HepG2 (cell line): Measurements from ENCODE around the gene SMG5. TPM values are rescaled to one million over a fixed set of nuclear protein-coding genes. Genes with fewer than 3 reads are reported as not detected.
A peak's percentile ranks its signal among the peaks of the same experiment; 100 is the strongest.

Experiments used
- ATAC-seq: fragments of 200-7000 bp; cut with Tn5 transposase; 3 replicates; pipeline ENCODE4 v1.9.1; 2020; ENCODE audit warnings: mild to moderate bottlenecking, moderate library complexity
- BruUV-seq: library from RNA; stranded (reverse); fragments of 400-500 nt; replicated peaks from 2 replicates; lab custom pipeline; 2021; lab: Mats Ljungman, UMichigan
- CTCF ChIA-PET: fragments of 300-600 bp; formaldehyde crosslinking; extraction: SDS; loops from one replicate; lab custom pipeline; 2021; ENCODE audit warnings: low total read pairs, inconsistent platforms, low intra/inter-chr PET ratio; lab: Yijun Ruan, JAX
- POLR2A ChIA-PET: fragments of 350-600 bp; sonication (Branson Sonifier 250); formaldehyde crosslinking; loops from one replicate; lab custom pipeline; 2020; ENCODE audit warnings: antibody characterized with exemption, inconsistent platforms; lab: Yijun Ruan, JAX
- DNase-seq: peaks from one replicate; pipeline ENCODE4 v3.0.0-alpha.2; 2015; ENCODE audit warnings: low spot score
- FAIRE-seq: peaks from 3 replicates; lab custom pipeline; 2011; peaks lifted over from hg19 to GRCh38; lab: Jason Lieb, UNC
- H2AFZ ChIP-seq: one replicate; pipeline ENCODE4 v1.6.1; 2011; ENCODE audit warnings: low read length, inconsistent platforms
- H3K27ac ChIP-seq: fragments of 300-600 bp; 3 replicates; pipeline ENCODE4 v1.8.0; 2011; ENCODE audit warnings: mixed run types, mild to moderate bottlenecking, mixed read lengths, low read length, inconsistent platforms; ENCODE audit not compliant: insufficient read depth; ENCODE audit errors: extremely low read length
- H3K27me3 ChIP-seq, 2 experiments: fragments of 200-600 bp in 1 of 2; 2 replicates in 1 of 2; 3 replicates in 1 of 2; pipeline versions ENCODE4 v1.6.0 to v1.8.0; 2011; ENCODE audit warnings: low read length in 2 of 2, mild to moderate bottlenecking in 2 of 2, moderate library complexity in 2 of 2, inconsistent platforms in 1 of 2; ENCODE audit not compliant: insufficient read depth in 2 of 2, control insufficient read depth in 1 of 2
- H3K36me3 ChIP-seq, 2 experiments: fragments of 200-600 bp in 1 of 2; replicated peaks in 1 of 2; 2 replicates in 1 of 2; 3 replicates in 1 of 2; pipeline versions ENCODE4 v1.5.1 to v1.8.0; 2011; ENCODE audit warnings: low read length in 2 of 2, inconsistent platforms in 1 of 2; ENCODE audit not compliant: insufficient read depth in 2 of 2, control insufficient read depth in 1 of 2
- H3K4me1 ChIP-seq: 2 replicates; pipeline ENCODE4 v1.5.1; 2012; ENCODE audit warnings: low read length, inconsistent platforms; ENCODE audit not compliant: insufficient read depth
- H3K4me2 ChIP-seq: 2 replicates; pipeline ENCODE4 v1.6.0; 2011; ENCODE audit warnings: low read depth, low read length, inconsistent platforms
- H3K4me3 ChIP-seq, 3 experiments: fragments of 200-600 bp in 1 of 3; sonication (generic), shearing (Covaris generic) in 1 of 3; replicated peaks in 1 of 3; 2 replicates each; pipeline ENCODE4 v1.5.1; 2011 to 2016; ENCODE audit warnings: low read length in 3 of 3, inconsistent platforms in 2 of 3, low read depth in 2 of 3, mild to moderate bottlenecking in 2 of 3, control low read depth in 1 of 3, mixed read lengths in 1 of 3; ENCODE audit not compliant: insufficient read depth in 1 of 3
- H3K79me2 ChIP-seq: one replicate; pipeline ENCODE4 v1.6.1; 2011; ENCODE audit warnings: low read length, inconsistent platforms; ENCODE audit not compliant: insufficient read depth
- H3K9ac ChIP-seq: 2 replicates; pipeline ENCODE4 v1.6.0; 2011; ENCODE audit warnings: mild to moderate bottlenecking, low read depth, low read length, inconsistent platforms; ENCODE audit not compliant: insufficient read depth
- H3K9me3 ChIP-seq: 2 replicates; pipeline ENCODE4 v1.5.1; 2012; ENCODE audit warnings: mild to moderate bottlenecking, low read length
- H4K20me1 ChIP-seq: 2 replicates; pipeline ENCODE4 v1.6.0; 2011; ENCODE audit warnings: inconsistent platforms, mild to moderate bottlenecking, low read length, moderate library complexity; ENCODE audit not compliant: insufficient read depth
- AGO2 ChIP-seq: fragments of 200-400 bp; formaldehyde crosslinking; optimal IDR thresholded peaks from 2 replicates; pipeline ENCODE3; 2017; ENCODE audit warnings: mild to moderate bottlenecking, low read depth, low read length, moderate library complexity
- ARNT2 ChIP-seq: sonication (generic); formaldehyde crosslinking; IDR thresholded peaks from 2 replicates; pipeline ENCODE4 v1.8.0; 2022; ENCODE audit warnings: mild to moderate bottlenecking, low read depth, missing genetic modification reagents, moderate library complexity
- CREM ChIP-seq, 2 experiments: sonication (generic) in 1 of 2; formaldehyde crosslinking in 1 of 2; IDR thresholded peaks; 2 replicates each; pipeline versions ENCODE4 v1.4.0 to v1.6.1; 2016 to 2020; ENCODE audit warnings: antibody characterized with exemption in 1 of 2, mild to moderate bottlenecking in 1 of 2, missing genetic modification reagents in 1 of 2
- ESRRA ChIP-seq: sonication (generic); formaldehyde crosslinking; IDR thresholded peaks from 2 replicates; pipeline ENCODE4 v1.5.1; 2020; ENCODE audit warnings: mild to moderate bottlenecking, low read depth, missing genetic modification reagents
- ETV6 ChIP-seq: sonication (generic); formaldehyde crosslinking; conservative IDR thresholded peaks from 2 replicates; pipeline ENCODE4 v1.4.0; 2020; ENCODE audit warnings: missing genetic modification reagents
- IRX3 ChIP-seq: sonication (generic); formaldehyde crosslinking; IDR thresholded peaks from 2 replicates; pipeline ENCODE4 v1.8.1; 2023; ENCODE audit warnings: mild to moderate bottlenecking, low read depth, missing genetic modification reagents, borderline replicate concordance
- LCORL ChIP-seq, 2 experiments: fragments of 450-650 bp in 1 of 2; sonication (generic) in 1 of 2; formaldehyde crosslinking in 1 of 2; IDR thresholded peaks; 2 replicates each; pipeline versions ENCODE4 v1.5.0 to v1.6.1; 2017 to 2020; ENCODE audit warnings: antibody characterized with exemption in 1 of 2, missing genetic modification reagents in 1 of 2
- MBNL3 ChIP-seq: fragments of 250-450 bp; sonication (Bioruptor Pico); conservative IDR thresholded peaks from 2 replicates; pipeline ENCODE4 v1.8.0; 2022; ENCODE audit warnings: mild to moderate bottlenecking, inconsistent platforms
- MIER2 ChIP-seq: IDR thresholded peaks from 2 replicates; pipeline ENCODE4 v1.6.1; 2016; ENCODE audit warnings: missing biosample characterization, missing genetic modification reagents
- NR2F2 ChIP-seq: IDR thresholded peaks from 2 replicates; pipeline ENCODE4 v1.6.1; 2012; ENCODE audit warnings: low read depth, inconsistent platforms, borderline replicate concordance
- PHF5A ChIP-seq: IDR thresholded peaks from one replicate; pipeline ENCODE4 v1.6.1; 2018; ENCODE audit warnings: low read depth, missing genetic modification reagents; ENCODE audit not compliant: unreplicated experiment
- ZBTB42 ChIP-seq: sonication (generic); formaldehyde crosslinking; IDR thresholded peaks from 2 replicates; pipeline ENCODE4 v1.5.0; 2020; ENCODE audit warnings: mild to moderate bottlenecking, missing genetic modification reagents
- ZNF317 ChIP-seq: sonication (generic); formaldehyde crosslinking; IDR thresholded peaks from 2 replicates; pipeline ENCODE4 v1.5.0; 2020; ENCODE audit warnings: mild to moderate bottlenecking, missing genetic modification reagents
- ZNF569 ChIP-seq: sonication (generic); formaldehyde crosslinking; IDR thresholded peaks from 2 replicates; pipeline ENCODE4 v1.5.0; 2020; ENCODE audit warnings: mild to moderate bottlenecking, missing genetic modification reagents, moderate library complexity, borderline replicate concordance
- ZNF7 ChIP-seq: IDR thresholded peaks from 2 replicates; pipeline ENCODE4 v1.6.1; 2016; ENCODE audit warnings: missing biosample characterization, missing genetic modification reagents
- WGBS: methylation state at CpG from one replicate; pipeline ENCODE4 v1.1.6; 2017; ENCODE audit warnings: low lambda C conversion rate; 5-methylcytosine and 5-hydroxymethylcytosine counted together
- in situ Hi-C: cut with HindIII; loops from 2 replicates; pipeline ENCODE4 v1.10.0; 2017; ENCODE audit warnings: low pct_unique_long_range_greater_than_20kb; ENCODE audit not compliant: extremely low pct_ligation_motif_present
- intact Hi-C: fragments of 100-400 bp; cut with micrococcal nuclease; formaldehyde crosslinking; loops from one replicate; pipeline ENCODE4 v1.10.0; 2022; ENCODE audit not compliant: unreplicated experiment
- polyA plus RNA-seq, 8 experiments: library from polyadenylated mRNA; depleted of rRNA in 3 of 8; stranded (reverse) in 7 of 8; unstranded in 1 of 8; fragments of >200 nt; fragmentation: Illumina TruSeq in 4 of 8; extraction: Trizol in 4 of 8; gene quantifications; 2 replicates each; pipeline versions ENCODE4 v1.2.1 to v1.2.3, GENCODE V29; 2011 to 2016; ENCODE audit warnings: low read depth in 4 of 8, missing spikeins in 1 of 8, mixed read lengths in 1 of 8; ENCODE audit not compliant: insufficient read depth in 1 of 8
- total RNA-seq, 5 experiments: library from RNA; depleted of rRNA; stranded (reverse); fragments of >200 nt; fragmentation: Illumina TruSeq; extraction: Trizol; gene quantifications; 2 replicates each; pipeline ENCODE4 v1.2.3, GENCODE V29; 2016; ENCODE audit warnings: low read depth in 1 of 5
- TF ChIP-seq, protein P1 (sequence below): sonication (generic); formaldehyde crosslinking; IDR thresholded peaks from 2 replicates; pipeline ENCODE4 v1.4.0; 2020; ENCODE audit warnings: mild to moderate bottlenecking, missing genetic modification reagents
- TF ChIP-seq, protein P2 (sequence below): sonication (generic); formaldehyde crosslinking; IDR thresholded peaks from 2 replicates; pipeline ENCODE4 v1.4.0; 2020; ENCODE audit warnings: mild to moderate bottlenecking, missing genetic modification reagents
- TF ChIP-seq, protein P3 (sequence below): sonication (generic); formaldehyde crosslinking; IDR thresholded peaks from 2 replicates; pipeline ENCODE4 v1.5.0; 2020; ENCODE audit warnings: missing genetic modification reagents

Gene SMG5
- total and polyA plus RNA-seq, 2 of the 13 experiments (the other 11 are each of a cell fraction or from before 2014, with no cell fraction given): 50.5 to 84.0 TPM

DNA sequence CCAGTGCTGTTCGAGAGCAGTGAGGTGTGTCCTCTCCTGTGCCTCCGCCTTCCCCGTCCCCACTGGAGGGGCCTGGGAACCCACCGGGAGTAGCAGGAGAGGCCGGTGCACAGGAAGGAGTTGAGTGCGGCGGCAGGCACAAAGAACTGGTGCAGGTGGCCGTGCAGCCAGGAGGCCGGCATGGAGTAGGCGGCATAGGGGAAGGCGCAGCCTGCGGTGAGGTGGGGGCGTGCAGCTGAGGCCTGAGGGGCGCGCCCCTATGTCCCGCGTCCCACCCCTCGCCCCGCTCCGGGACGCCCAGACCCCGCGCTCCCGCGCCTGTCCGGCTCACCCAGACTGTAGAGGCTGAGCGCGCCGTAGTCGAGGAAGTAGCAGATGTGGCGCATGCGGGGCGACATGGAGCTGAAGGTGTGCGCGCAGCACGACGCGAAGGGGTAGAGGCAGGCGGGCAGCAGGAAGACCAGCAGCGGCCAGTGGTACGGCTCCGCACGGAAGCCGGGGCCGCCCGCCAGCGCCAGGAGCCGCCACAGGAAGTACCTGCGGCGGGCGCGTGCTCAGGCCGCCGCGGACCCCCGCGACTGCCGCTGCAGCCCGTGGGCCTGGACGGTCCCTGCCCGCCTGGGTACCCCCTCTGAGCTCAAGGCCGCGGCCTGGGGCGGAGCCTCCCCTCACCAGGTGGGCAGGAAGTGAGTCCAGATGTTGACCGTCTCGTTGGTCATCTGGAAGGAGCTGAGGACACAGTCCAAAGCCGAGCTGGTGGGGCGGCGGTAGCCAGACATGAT is 37.0 kb downstream of the SMG5 start (continued):
- TF ChIP-seq ESRRA: peak; percentile 46; the same call in 1 of the 2 replicates
- 0 out of 2 replicates have a peak, but pooled peaks have one; percentile 46 for TF ChIP-seq ARNT2 (CRISPR knock-in tag)
- TF ChIP-seq, protein P1, sequence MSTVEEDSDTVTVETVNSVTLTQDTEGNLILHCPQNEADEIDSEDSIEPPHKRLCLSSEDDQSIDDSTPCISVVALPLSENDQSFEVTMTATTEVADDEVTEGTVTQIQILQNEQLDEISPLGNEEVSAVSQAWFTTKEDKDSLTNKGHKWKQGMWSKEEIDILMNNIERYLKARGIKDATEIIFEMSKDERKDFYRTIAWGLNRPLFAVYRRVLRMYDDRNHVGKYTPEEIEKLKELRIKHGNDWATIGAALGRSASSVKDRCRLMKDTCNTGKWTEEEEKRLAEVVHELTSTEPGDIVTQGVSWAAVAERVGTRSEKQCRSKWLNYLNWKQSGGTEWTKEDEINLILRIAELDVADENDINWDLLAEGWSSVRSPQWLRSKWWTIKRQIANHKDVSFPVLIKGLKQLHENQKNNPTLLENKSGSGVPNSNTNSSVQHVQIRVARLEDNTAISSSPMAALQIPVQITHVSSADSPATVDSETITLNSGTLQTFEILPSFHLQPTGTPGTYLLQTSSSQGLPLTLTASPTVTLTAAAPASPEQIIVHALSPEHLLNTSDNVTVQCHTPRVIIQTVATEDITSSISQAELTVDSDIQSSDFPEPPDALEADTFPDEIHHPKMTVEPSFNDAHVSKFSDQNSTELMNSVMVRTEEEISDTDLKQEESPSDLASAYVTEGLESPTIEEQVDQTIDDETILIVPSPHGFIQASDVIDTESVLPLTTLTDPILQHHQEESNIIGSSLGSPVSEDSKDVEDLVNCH (CRISPR knock-in tag): 0 out of 2 replicates have a peak, but pooled peaks have one; percentile 33
- peak; percentile 93 for TF ChIP-seq AGO2
- peak; percentile 89 for TF ChIP-seq ZBTB42 (CRISPR knock-in tag)
- TF ChIP-seq, protein P2, sequence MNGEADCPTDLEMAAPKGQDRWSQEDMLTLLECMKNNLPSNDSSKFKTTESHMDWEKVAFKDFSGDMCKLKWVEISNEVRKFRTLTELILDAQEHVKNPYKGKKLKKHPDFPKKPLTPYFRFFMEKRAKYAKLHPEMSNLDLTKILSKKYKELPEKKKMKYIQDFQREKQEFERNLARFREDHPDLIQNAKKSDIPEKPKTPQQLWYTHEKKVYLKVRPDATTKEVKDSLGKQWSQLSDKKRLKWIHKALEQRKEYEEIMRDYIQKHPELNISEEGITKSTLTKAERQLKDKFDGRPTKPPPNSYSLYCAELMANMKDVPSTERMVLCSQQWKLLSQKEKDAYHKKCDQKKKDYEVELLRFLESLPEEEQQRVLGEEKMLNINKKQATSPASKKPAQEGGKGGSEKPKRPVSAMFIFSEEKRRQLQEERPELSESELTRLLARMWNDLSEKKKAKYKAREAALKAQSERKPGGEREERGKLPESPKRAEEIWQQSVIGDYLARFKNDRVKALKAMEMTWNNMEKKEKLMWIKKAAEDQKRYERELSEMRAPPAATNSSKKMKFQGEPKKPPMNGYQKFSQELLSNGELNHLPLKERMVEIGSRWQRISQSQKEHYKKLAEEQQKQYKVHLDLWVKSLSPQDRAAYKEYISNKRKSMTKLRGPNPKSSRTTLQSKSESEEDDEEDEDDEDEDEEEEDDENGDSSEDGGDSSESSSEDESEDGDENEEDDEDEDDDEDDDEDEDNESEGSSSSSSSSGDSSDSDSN (CRISPR knock-in tag): peak; percentile 80; the same call in 1 of the 2 replicates
- TF ChIP-seq, all 625 proteins: peak for 92

DNA sequence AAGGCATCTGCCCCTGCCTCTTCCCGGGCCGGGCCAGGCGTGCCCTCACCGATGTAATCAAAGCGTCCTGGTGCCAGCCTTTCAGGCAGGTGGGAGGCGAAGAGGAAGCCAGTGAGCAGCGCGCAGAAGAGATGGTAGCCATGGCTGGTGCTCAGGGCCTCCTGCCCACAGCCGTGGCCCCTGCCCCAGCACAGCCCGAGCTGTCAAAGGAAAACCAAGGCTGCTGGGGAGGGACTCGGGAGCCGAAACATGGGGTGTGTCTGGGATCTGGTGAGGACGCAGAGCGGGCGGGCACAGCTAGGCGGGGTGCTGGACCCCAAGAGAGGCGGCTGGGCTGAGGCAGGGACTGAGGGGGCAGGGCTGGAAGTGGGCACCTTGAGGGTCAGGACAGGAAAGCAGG is 37.9 kb downstream of the SMG5 start:
- no peak overlapping the region for H3K4me3 ChIP-seq
- peaks cover 3 to 4% of the 10 kb centered on the region in 2 experiments; a peak in 3 of 5 replicates for H3K36me3 ChIP-seq
- BruUV-seq: no TSS peak
- H3K79me2 ChIP-seq: no peaks in the 10 kb centered on the region
- H3K4me1 ChIP-seq: peaks cover 34% of the 10 kb centered on the region
- intact Hi-C loops: no loop called here
- H3K9ac ChIP-seq: no peak overlapping the region
- no peaks in the 10 kb centered on the region for H4K20me1 ChIP-seq
- no peak for DNase-seq
- H3K9me3 ChIP-seq: no peaks in the 10 kb centered on the region
- no peak overlapping the region for H3K27ac ChIP-seq
- ChIA-PET POLR2A (no interaction called here), CTCF (no interaction called here)
- no peak for ATAC-seq
- no peak overlapping the region for H2AFZ ChIP-seq
- no peak for FAIRE-seq
- in situ Hi-C loops: no loop called here
- no peaks in the 10 kb centered on the region for H3K27me3 ChIP-seq
- H3K4me2 ChIP-seq: no peak overlapping the region
- WGBS: 96% methylated on average over 17 of the region's 17 CpGs
- TF ChIP-seq ETV6 (CRISPR knock-in tag): no peak
- TF ChIP-seq IRX3: no peak
- TF ChIP-seq MIER2: no peak
- TF ChIP-seq ZNF569 (CRISPR knock-in tag): no peak
- TF ChIP-seq ZNF7 (CRISPR knock-in tag): no peak
- no peak for TF ChIP-seq PHF5A (CRISPR knock-in tag)
- no peak for TF ChIP-seq ZNF317 (CRISPR knock-in tag)
- TF ChIP-seq LCORL (IDR thresholded peaks at IDR 0.05): no peak
- TF ChIP-seq LCORL (CRISPR knock-in tag; IDR thresholded peaks at IDR 0.05): no peak
- no peak for TF ChIP-seq CREM (IDR thresholded peaks at IDR 0.05)
- no peak for TF ChIP-seq CREM (CRISPR knock-in tag; IDR thresholded peaks at IDR 0.05)
- no peak for TF ChIP-seq NR2F2
- TF ChIP-seq, protein P3, sequence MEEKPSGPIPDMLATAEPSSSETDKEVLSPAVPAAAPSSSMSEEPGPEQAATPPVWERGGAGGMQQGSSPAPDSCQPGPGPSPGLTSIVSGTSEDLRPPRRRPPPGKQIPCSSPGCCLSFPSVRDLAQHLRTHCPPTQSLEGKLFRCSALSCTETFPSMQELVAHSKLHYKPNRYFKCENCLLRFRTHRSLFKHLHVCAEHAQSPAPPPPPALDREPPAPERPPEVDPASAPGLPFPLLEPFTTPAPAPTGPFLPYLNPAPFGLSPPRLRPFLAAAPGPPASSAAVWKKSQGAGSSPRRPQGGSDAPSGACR (CRISPR knock-in tag): no peak
- no peak for TF ChIP-seq MBNL3 (CRISPR knock-in tag)
